EL (cell line): ENCODE measurements around the gene CD79B.

Experiments used
- DNase-seq: peaks from one replicate; pipeline ENCODE4 v3.0.0-alpha.2; 2016

The CD79B gene

GRCh38 chr17:63931981-63932561 lies at the start of gene CD79B:
Gene CD79B (minus strand): TSS chr17:63932331. CDS start chr17:63932261, 70 bp downstream.
- DNase-seq, result no peak

DNA sequence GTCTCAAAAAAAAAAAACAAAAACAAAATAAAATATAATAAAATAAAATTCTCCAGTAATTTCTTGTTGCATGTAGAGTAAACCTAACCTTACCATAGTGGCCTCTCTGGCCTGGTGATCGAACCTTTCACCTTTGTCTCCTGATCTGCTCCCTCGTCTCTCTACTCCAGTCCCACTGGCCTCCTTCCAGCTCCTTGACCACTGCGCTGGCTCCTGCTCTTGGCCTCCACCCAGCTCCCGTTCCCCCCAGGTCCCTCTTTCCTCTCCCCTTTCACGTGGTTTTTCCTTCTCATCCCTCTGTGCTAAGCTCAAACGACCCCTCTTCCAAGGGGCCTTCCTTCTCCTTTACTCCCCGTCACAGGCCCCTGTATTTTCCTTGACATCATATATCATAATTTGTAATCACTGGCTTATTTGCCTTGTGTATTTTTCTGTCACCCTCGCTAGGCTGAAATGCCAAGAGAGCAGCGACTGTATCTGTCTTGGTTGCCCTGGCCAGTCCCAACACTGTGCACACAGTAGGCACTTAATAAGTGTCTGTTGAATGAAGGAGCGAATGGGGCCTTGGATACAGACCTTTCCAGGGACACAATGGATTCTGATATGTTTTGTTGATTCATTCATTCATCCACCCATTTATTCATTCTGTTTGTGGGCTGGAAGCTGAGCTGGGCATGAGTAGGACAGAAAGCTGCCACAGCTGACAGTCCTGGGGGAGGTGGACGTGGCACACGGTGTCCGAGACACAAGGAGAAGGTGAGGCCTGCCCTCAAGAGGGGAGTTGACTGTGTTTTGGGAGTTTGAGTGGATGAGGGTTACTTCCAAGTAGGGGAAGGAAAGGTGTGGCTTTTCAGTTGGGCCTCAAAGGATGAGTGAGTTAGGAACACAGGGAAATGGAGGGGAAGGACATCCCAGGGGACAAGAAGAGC lies 46.4 kb upstream of the CD79B start:
- DNase-seq, result no peak

- no peak for DNase-seq
Measured at GRCh38 chr17:63976702-63977101, 44.6 kb upstream of the CD79B start.

- no peak for DNase-seq
Measured at GRCh38 chr17:63975541-63976092, 43.5 kb upstream of the CD79B start.

DNA sequence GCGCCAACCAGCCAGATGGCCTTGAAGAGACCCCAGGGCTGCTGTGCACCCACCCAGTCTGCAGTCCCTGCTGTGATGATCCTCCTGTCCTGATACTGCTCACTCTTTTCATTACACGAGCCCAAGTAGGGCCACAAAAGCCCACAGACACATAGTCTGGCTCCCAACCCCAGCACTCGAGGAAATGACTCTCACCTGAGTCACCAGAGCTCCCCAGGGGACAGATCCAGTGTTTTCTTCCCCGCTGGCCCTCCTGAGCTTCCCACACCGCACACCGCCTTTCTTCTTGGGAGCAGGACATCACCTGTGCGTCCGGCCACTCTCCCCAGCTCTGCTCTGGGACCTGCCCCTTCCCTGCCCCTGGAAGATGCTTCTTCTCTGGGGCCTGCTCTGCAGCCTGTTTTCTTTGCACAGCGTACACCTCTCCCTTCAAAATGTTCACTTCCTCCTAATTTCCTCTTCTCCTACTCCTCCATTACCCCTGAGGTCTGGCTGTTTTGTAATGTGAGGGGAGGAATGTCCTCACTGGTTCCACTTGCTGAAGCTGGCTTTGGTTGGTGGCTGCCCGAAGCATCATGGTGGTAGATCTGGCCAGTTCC lies 42.6 kb upstream of the CD79B start:
- peak; percentile 66 for DNase-seq

DNA sequence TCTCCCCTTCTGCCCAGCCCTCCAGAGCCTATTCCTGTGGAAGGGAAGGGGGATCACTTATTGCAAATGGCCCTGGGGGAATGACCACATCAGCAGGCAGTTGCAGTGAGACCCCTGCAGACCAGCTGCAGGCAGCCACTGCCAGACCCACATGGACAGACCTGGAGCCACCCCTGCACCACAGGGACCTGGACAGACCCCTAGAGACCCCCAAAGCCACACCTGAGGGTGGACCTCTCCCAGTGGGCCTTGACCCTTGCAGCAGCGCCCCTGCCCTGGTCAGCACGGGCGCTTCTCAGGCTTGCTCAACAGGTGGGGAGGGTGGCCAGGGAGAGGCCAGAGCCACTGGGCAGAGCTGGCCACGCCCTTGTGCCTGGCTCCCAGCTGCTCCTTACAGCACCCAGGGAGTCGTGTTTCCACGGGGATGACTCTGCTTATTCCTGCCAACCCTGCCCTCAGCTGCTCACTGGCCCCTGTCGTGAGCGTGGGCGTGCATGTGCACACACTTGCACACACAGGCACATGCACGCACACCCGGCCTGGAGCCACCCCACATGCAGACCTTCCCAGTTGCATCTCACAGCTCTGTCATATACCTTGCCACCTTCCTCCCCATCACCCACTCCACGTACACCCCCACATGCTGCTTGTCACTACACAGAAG lies 41.9 kb upstream of the CD79B start:
- DNase-seq, result peak; percentile 30

DNA sequence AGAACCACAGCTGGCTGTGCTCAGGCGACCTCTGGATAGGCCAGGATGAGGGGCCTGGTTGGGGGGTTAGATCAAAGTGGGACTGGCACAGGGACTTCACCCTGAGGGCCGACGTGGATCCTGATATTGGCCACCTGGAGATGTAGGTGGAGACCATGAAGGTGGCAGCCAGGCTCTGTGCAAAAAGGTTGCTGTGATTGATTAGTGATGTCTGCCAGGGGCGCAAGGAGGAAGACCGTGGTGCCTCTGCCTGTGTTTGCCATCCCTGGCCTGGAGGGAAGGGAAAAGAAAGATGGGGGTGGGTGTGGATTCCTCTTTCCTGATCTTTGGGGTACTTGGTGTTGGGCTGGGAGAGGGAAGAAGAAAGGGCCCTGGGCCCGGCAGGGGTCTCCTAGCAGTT lies 41.1 kb upstream of the CD79B start:
- no peak for DNase-seq

DNA sequence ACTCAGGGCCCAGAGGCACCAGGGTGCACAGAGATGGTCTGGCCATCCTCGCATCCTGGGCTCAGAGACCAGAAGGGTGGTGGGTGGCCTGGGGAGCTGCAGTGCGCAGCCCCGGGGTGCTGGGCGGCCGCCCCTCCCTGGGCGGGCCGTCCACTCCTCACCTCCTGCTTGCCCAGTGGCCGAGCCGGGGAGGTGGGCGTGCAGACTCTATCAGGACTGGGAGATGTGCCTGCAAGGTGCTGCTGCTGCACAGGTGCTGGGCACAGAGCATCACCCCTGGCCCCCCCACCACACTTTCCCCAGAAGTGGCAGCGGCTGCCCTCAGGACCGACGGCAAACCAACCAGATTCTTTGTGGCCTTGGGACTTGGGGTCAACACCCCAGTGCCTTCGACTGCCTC lies 40.7 kb upstream of the CD79B start, which contains the start of gene SCN4A:
SCN4A (minus strand) TSS at position 123 of the 400 bp plus-strand sequence; CDS start at position 46, 77 bp downstream.
- no peak for DNase-seq

DNA sequence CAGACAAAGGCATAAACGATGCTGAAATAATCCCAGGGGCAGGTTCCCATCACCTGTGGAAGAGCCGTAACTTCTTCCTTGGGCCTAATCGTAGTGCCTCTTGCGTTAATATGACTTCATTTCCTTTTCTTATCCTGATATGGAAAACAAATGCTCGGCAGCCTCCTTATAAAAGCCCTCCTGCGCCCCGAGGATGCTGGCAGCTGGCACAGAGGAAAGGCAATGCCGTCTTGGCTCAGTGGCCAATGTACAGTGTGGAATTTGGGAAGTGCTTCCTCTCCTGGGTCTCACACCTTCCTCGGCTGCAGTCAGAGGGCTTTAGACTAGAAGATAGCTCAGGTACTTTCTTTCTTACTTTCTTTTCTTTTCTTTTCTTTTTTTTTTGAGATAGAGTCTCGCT lies 37.1 kb upstream of the CD79B start:
- no peak for DNase-seq

DNA sequence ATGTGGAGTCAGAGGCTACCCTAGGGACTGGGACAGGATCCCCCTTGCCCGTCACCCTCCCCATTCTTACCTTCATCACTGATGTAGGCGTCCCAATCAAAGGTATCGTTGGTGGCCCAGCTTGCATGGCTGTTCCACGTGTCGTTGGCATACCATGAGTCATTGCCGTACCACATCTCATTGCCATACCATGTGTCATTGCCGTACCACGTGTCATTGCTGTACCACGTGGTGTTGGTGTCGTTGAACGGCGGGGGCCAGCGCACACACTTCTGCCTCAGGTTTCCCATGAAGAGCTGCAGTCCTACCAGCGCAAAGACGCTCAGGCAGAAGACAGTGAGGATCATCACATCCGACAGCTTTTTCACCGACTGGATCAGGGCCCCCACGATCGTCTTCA lies 35.8 kb upstream of the CD79B start:
- no peak for DNase-seq

DNA sequence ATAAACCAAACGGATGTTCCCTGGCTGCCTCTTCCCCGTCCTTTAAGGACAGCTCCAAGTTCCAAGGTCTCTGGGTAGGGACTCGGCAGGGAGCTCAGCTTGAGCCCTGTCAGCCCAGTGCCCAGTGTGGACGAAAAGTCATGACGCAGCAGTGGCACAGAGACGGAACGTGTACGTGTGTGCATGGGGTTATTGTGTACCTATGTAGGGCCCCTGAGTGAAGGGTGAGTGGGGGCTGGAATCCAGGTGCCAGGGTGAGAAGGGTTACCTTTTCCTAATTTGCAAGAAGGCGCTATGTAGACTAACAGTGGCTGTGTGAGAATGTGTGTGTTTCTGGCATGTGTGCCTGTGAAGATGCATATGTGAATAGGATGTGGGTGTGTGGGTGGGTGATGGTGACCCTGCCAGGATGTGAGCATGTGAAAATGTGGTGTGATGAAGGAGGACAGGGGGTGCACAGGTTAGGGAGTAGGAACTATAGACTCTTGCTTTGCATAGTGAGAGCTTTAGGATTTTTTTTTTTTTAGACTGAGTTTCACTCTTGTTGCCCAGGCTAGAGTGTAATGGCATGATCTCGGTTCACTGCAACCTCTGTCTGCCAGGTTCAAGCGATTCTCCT lies 34.6 kb upstream of the CD79B start:
- DNase-seq, result no peak

GRCh38 chr17:63963123-63963522 lies 31.0 kb upstream of the CD79B start:
- DNase-seq, result no peak

GRCh38 chr17:63962298-63962744 lies 30.2 kb upstream of the CD79B start:
- DNase-seq, result no peak

GRCh38 chr17:63961355-63962212 lies 29.5 kb upstream of the CD79B start:
- peak; percentile 66 for DNase-seq

GRCh38 chr17:63960430-63960829 lies 28.3 kb upstream of the CD79B start:
- no peak for DNase-seq

DNA sequence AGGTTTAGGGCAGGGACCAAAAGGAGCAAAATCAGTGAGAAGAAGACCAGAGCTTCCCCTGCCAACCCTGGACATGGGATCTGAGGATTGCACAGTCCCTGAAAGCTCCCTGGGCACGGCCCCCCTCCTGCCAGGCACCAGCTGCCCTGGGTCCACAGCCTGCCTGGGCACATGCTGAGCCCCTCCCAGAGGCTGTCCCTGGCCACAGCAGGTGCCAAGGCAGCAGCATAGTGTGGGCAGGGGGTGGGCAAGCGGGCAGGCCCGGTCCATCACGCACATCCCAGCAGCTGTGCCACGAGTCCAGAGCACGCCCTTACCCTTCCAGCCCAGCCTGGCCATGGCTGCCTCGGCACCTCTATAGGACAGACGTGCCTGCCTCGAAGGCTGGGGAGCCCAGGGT lies 27.9 kb upstream of the CD79B start:
- no peak for DNase-seq

DNA sequence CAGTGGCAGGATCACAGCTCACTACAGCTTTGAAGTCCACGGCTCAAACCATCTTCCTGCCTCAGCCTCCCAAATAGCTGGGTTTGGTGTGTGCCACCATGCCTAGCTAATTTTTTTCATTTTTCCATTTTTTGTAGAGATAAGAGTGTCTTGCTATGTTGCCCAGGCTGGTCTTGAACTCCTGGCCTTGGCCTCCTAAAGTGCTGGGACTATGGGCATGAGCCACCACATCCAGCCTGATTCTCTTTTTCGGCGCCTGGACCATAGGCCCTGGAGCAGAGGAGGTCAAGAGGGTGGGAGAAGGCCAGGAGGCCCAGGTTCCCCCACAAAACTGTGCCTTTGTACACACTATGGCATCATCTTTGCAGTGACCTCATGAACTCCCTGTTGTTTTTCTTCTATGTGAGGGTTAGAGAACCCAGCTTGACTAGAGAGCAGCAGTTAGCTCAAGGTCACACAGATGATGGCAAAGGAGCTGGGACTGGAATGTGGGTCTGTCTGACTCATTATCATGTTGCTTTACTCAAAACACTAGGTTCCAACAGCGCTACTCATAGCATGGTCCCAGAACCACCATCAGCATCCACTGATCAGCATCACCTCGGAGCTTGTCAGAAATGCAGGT lies 24.3 kb upstream of the CD79B start:
- DNase-seq, result peak; percentile 73

GRCh38 chr17:63955791-63956190 lies 23.7 kb upstream of the CD79B start:
- DNase-seq, result no peak

- no peak for DNase-seq
Measured at GRCh38 chr17:63955232-63955631, 23.1 kb upstream of the CD79B start.

DNA sequence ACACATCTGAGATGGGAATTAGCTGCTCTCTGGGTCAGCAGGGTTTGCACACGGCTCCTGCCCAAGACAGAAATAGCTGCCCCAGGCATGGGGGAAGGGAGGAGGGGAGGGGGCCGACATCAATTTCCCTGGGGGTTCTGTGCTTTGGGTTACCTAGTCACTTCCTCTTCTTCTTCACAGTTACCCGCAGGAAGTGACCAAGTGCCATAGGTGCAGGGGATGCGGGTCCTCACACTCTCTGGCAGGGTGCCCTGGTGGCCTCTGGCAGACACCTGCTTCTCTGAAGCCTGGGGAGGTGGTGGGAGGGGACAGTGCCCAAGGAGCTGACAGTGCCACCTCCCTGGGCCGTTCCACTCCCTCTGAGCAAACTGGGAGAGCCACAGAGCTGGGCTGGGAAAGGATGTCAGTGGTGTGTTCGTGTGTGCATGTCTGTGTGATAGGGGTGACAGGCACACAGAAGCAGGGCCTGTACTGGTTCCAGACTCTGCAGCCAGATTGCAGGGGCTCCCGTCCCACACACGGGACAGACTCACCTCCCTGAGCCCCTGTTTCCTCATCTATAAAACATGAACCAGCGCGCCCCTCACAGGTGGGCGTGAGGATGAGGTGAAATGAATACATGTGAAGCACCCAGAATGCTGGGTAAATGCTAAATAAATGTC lies 22.4 kb upstream of the CD79B start:
- DNase-seq, result no peak
